Measurements from ENCODE around the gene TMEM91.
"Not testable (repeated sequence)": the region's sequence is repeated elsewhere in the genome, so short reads cannot be mapped to it uniquely, and the experiment has no call there.

The TMEM91 gene

DNA sequence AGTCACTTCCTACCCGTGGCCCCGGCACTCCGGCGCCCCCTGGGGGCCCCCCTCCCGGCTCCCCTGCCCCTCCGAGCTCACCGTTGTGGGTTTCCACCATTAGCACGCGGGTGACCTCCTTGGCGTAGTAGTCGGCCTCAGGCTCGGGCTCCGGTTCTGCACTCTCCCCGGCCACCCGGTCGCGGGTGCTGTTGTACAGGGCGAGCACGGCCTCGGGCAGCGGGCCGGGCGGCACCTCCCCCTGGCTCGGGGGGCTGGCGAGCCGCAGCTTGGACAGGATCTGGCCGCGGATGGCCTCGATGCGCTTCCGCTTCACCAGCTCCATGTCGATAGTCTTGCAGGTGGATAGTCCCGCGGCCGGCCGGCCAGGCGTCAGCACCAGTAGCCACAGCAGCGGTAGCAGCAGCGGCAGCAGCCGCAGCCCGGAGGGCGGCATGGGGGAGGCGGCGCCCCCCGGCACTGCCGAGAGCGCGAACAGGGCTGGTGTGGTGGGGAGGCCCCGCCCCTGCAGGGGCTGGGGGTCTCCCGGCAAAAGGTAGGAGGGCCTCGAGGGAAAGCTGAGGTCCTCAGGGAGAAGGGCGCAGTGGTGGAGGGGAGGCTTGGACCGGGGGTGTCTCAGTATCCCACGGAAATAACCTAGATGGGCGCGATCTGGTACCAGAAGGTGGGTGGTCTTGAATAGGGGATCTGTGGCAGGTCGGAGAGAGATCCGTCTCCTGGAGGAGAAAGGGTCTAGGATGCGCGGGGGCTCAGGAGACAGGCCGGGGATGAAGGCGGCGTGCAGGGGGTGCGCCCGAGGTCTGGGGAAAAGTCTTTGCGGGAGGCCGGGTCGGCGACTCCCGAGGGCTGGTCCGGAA, 23.5 kb upstream of the TMEM91 start:
- DNase-seq (ENCODE audit: low read depth in 1 of 2, low spot score in 1 of 2), result peak; percentile 53 to 70

GRCh38 chr19:41353466-41354342, 22.6 kb upstream of the TMEM91 start, which contains the start of gene TGFB1:
TGFB1 (minus strand) TSS chr19:41353922; CDS start chr19:41353044, 878 bp downstream.
- peak; percentile 86 to 93 for DNase-seq (ENCODE audit: low read depth in 1 of 2, low spot score in 1 of 2)

GRCh38 chr19:41354343-41354953, 21.9 kb upstream of the TMEM91 start:
- DNase-seq (ENCODE audit: low read depth in 1 of 2, low spot score in 1 of 2), result no peak

DNA sequence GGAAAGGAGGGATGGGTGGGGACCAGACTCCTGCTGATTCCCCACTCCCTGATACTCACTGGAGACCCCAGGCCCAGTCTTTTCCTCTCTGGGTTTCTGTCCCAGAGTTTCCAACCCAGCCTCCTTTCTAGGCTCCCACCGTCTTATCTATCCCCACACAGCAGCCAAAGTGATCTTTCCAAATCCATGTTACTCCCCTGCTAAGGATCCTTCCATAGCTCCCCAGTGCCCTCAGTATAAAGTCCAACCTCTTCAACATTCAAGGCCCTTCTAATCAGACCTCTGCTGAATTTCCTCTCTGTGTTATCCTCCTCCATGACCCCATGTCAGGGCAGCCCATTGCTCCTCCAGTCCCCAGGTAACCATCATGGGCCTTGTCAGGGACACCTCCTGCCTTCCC, 21.3 kb upstream of the TMEM91 start:
- DNase-seq (ENCODE audit: low read depth in 1 of 2, low spot score in 1 of 2), result no peak

DNA sequence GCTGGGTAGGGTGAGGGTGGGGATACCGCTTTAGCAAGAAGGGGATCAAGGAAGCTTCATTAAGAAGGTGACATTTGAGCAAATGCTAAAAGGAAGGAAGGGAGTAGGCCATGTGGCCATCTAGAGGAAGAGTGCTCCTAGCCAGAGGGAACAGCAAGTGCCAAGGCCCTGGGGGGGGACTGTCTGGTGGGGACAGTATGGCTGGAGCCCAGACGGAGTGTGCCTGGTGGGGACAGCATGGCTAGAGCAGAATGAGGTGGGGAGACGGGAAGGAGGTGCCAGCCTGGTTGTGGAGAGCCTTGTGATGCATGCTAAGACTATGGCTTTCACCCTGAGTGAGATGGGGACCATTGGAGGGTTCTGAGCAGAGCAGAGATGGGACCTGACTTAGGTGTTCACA, 20.5 kb upstream of the TMEM91 start:
- DNase-seq (ENCODE audit: low read depth in 1 of 2, low spot score in 1 of 2), result no peak

- no peak for DNase-seq (ENCODE audit: low read depth in 1 of 2, low spot score in 1 of 2)
Measured at GRCh38 chr19:41356984-41357739, 19.2 kb upstream of the TMEM91 start.

- no peak for DNase-seq (ENCODE audit: low read depth in 1 of 2, low spot score in 1 of 2)
Measured at GRCh38 chr19:41357746-41358145, 18.6 kb upstream of the TMEM91 start.

DNA sequence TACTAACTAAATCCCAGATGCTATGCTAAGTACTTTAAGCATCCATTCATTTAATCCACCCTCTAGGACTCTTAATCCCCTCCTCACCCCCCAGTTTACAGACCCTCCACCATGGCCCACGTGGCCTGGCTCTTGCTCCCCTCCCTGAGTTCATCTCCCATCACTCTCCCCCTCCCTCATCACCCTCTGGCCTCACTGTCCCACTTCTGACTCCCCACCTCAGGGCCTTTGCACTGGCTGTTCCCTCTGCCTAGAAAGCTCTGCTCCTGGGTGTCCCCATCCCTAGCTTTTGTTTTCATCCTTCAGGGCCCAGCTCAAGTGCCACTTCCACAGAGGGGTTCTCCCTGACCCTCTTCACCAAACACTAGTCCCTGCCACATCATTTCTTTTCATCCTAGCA, 16.6 kb upstream of the TMEM91 start:
- DNase-seq (ENCODE audit: low read depth in 1 of 2, low spot score in 1 of 2), result no peak

- DNase-seq (ENCODE audit: low read depth in 1 of 2, low spot score in 1 of 2), result no peak
Measured at GRCh38 chr19:41362143-41362847, 14.0 kb upstream of the TMEM91 start.

- DNase-seq (ENCODE audit: low read depth in 1 of 2, low spot score in 1 of 2), result no peak
Measured at GRCh38 chr19:41363371-41363752, 13.0 kb upstream of the TMEM91 start.

- DNase-seq (ENCODE audit: low read depth in 1 of 2, low spot score in 1 of 2), result peak; percentile 95 to 97
Measured at GRCh38 chr19:41363753-41364523, 12.4 kb upstream of the TMEM91 start, which contains the start of gene B9D2. B9D2 (minus strand) TSS chr19:41364149; CDS start chr19:41363519, 630 bp downstream.

- no peak for DNase-seq (ENCODE audit: low read depth in 1 of 2, low spot score in 1 of 2)
Measured at GRCh38 chr19:41364524-41365391, 11.6 kb upstream of the TMEM91 start.

DNA sequence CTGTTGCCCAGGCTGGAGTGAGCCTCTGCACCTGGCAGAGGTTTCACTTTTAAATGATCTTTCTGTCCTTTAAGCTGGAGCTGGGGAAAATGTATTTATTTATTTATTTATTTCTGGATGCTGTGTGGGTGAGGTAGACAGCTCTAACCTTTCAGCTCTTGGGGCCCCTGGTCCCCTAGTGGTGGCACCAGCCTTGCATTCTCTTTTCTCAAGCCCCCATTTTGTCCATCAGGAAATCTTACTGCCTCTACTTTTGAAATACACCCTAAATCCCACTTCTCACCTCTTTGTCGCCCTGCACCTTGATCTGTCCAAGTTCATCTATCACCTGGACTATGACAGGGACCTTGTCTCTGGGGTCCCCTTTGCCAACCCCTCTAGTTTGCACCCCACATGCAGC, 10.2 kb upstream of the TMEM91 start:
- DNase-seq (ENCODE audit: low read depth in 1 of 2, low spot score in 1 of 2), result no peak

- DNase-seq (ENCODE audit: low read depth in 1 of 2, low spot score in 1 of 2), result no peak
Measured at GRCh38 chr19:41367848-41368301, 8.5 kb upstream of the TMEM91 start.

GRCh38 chr19:41369769-41370168, 6.6 kb upstream of the TMEM91 start:
- DNase-seq (ENCODE audit: low read depth in 1 of 2, low spot score in 1 of 2), result no peak

- not testable (repeated sequence) for DNase-seq (ENCODE audit: low read depth in 1 of 2, low spot score in 1 of 2)
Measured at GRCh38 chr19:41371119-41371518, 5.2 kb upstream of the TMEM91 start.

- no peak for DNase-seq (ENCODE audit: low read depth in 1 of 2, low spot score in 1 of 2)
Measured at GRCh38 chr19:41371541-41371940, 4.8 kb upstream of the TMEM91 start.

GRCh38 chr19:41372501-41372900, 3.8 kb upstream of the TMEM91 start:
- DNase-seq (ENCODE audit: low read depth in 1 of 2, low spot score in 1 of 2), result no peak
